Measurements from ENCODE around the gene LOXHD1.

Gene LOXHD1

DNA sequence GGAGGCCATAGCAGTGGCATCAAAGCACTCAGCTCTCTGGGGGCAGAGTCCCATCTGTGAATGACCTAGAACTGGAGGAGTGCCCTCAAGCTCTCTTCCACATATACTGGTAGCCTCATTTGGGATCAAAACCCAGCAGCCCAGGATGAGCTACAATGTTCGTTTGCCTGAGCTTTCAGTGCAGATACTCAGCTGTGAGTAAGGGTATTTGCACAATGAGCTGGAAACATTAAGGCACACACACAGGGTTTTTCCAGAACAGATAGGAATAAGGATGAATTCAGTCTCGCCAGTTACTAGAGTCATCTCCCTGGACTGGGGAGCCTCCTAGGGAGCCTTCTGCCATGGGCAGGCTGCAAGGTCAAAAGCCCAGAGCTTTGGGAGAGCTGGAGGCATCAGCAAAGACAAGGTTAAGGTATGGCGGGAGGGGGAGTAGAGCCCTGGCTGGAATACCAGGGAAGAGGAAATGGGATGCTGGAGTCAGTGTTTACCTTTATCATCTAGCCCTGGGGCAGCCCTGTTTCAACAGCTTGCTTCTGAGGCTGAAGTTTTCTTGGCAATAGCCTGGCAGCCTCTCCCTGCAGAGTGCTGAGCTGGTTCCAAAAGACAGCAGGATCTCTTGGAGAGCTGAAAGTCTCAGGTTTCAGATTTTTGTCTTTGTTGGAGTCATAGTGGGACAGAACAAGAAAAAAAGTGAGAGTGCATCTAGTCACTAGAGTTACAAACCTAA is 187.7 kb downstream of the LOXHD1 start:
- ChIA-PET CTCF (interaction anchor here (1.4 to 2.2 kb wide), 2 partner anchors 11 to 188 kb away, joined by 3 to 7 read pairs; no protein-coding TSS in a partner anchor), POLR2A (no interaction called here)
- no peak for DNase-seq (ENCODE audit: low read depth, low spot score)
- TF ChIP-seq, protein P1, sequence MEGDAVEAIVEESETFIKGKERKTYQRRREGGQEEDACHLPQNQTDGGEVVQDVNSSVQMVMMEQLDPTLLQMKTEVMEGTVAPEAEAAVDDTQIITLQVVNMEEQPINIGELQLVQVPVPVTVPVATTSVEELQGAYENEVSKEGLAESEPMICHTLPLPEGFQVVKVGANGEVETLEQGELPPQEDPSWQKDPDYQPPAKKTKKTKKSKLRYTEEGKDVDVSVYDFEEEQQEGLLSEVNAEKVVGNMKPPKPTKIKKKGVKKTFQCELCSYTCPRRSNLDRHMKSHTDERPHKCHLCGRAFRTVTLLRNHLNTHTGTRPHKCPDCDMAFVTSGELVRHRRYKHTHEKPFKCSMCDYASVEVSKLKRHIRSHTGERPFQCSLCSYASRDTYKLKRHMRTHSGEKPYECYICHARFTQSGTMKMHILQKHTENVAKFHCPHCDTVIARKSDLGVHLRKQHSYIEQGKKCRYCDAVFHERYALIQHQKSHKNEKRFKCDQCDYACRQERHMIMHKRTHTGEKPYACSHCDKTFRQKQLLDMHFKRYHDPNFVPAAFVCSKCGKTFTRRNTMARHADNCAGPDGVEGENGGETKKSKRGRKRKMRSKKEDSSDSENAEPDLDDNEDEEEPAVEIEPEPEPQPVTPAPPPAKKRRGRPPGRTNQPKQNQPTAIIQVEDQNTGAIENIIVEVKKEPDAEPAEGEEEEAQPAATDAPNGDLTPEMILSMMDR (IDR thresholded peaks at IDR 0.05; ENCODE audit: insufficient read depth, low read length, missing control alignments), result no peak
- H3K4me3 ChIP-seq (ENCODE audit: low read depth, low read length), result no peak overlapping the region

DNA sequence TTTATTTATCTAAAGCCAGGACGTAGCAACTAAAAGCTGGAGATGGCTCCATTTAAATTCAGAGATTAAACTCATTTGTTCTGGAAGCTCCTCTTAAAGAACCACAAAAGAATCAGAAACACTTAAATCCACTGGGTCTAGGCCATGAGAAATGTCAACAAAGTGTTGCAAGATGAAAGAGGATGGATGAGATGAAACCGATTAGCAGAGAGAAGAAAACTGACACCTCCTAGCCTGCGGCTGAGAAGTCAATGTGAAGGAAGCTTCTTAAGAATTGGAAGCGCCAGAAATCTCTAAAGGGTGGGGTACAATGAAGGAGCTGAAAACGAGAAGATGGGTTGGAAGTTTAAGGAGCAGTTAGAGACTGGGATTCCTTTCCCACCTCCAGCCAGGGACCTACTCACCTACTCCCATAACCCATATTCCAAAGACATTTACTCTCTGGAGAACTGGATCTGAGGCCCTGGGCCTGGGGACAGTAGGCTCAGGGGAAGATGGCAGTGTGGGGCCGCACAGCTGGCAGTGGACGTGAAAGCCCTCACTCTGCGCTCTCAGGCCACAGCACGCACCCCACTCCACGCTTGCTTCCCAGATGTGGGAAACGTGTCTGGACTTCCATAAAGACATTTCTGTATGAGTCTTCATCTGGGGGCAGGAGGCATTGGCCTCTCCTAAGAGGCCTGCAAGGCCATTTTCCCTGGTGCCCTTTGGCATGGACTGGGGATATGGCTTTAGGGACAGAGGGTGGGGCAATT is 188.4 kb downstream of the LOXHD1 start:
- no peak for DNase-seq (ENCODE audit: low read depth, low spot score)
- POLR2A ChIA-PET, result no interaction called here
- TF ChIP-seq, protein P1 (IDR thresholded peaks at IDR 0.05; ENCODE audit: insufficient read depth, low read length, missing control alignments), result no peak
- no peak overlapping the region for H3K4me3 ChIP-seq (ENCODE audit: low read depth, low read length)
- CTCF ChIA-PET, result interaction anchor here (1.4 to 2.2 kb wide), 2 partner anchors 12 to 187 kb away, joined by 3 to 7 read pairs; no protein-coding TSS in a partner anchor

DNA sequence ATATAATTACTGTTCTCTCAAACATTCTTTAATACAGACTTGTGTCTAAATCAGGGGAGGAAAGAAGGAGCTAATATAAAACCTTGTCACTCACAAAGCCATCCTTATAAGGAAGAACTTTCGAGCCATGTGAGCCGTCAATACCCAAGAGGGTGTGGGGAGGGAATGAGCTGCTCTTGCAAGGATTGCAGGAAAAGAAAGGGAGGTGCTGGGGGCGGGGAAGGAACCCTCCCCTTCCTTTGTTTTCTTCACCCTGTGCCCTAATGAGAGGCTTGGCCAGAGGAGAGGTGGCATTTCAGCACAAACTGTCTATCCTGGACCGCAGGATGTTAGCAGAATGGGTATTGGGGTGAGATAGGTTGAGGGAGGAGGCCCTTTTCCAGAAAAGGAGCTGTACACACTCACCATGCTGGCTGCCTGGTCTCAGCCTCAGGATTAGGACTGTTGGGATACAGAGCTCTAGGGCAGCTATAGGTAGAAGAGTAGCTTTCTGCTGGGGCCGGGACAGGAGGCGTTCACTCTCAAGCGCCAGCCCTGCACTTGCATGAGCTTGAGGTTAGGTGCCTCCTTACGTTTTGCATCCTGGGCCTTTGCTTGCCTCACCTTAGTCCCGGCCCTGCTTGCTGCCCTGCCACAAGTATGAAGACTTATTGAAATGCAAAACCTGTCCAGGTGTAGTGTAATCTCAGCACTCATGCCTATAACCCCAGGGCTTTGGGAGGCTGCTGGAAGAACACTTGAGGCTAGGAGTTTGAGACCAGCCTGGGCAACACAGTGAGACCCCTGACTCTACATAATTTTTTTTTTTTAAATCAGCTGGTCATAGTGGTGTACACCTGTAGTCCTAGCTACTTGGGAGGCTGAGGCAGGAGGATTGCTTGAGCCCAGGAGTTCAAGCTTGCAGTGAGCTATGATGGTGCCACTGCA is 190.5 kb downstream of the LOXHD1 start:
- TF ChIP-seq, protein P1 (IDR thresholded peaks at IDR 0.05; ENCODE audit: insufficient read depth, low read length, missing control alignments), result no peak
- POLR2A ChIA-PET, result no interaction called here
- CTCF ChIA-PET, result interaction anchor here (1.5 kb wide), 1 partner anchor 185 kb away, joined by 3 read pairs; no protein-coding TSS in a partner anchor
- H3K4me3 ChIP-seq (ENCODE audit: low read depth, low read length), result no peak overlapping the region
- DNase-seq (ENCODE audit: low read depth, low spot score), result no peak

DNA sequence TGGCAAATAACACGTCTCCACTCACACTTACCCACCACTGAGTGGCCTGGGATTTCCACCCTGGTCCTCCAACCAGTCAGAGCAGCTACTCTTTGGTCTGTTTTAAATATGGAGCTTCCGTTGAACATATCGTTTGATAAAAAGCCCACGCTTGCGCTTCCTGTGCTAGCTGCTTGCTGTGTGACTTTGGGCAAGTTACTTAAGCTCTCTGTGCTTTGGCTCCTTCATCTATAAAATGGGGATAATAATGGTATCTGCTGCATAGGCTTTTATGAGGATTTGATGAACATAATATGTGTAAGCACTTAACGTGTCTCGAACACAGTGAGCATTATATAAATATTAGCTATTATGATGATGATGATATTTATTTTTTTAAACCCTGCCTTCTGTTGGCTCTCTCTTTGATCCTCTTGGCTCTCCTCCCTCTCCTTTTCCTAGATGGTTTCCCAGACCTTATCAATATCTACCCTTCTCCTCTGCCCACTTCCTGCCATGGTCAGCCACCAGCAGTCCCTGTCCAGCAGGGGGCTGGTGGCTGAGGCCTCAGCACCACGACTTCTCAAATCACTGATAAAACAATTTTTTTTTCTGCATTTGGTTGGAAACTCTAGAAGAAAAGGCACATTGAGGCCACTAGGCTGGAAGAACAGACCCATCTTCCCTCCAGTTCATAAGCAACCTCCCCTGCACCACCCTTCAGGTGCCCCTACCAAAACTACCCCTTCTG is 191.9 kb downstream of the LOXHD1 start:
- no peak overlapping the region for H3K4me3 ChIP-seq (ENCODE audit: low read depth, low read length)
- CTCF ChIA-PET, result interaction anchor here (1.3 to 1.5 kb wide), 2 partner anchors 184 to 292 kb away, joined by 3 to 4 read pairs; a partner anchor contains a TSS
- POLR2A ChIA-PET, result no interaction called here
- no peak for DNase-seq (ENCODE audit: low read depth, low spot score)
- TF ChIP-seq, protein P1 (IDR thresholded peaks at IDR 0.05; ENCODE audit: insufficient read depth, low read length, missing control alignments), result peak; percentile 2

DNA sequence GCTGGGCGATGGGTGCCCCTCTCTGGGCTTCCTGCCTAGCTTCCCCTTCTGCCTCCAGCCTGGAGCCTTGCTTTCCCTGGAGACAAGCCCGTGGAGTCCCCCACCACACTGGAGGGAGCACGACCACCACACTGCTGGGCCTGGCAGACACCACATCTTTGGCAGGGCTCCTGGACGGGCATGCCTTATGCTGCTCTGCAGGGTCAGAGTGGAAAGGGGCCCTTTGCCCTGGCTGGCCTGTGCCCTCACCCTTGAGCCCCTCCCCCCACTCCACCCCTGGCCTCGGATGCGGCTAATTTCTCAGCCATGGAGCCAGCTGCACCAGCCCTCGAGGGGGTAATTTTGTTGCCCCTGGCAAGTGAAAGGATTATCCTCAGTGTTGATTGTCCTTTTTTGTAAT is 194.5 kb downstream of the LOXHD1 start:
- TF ChIP-seq, protein P1 (IDR thresholded peaks at IDR 0.05; ENCODE audit: insufficient read depth, low read length, missing control alignments), result no peak
- no peak for DNase-seq (ENCODE audit: low read depth, low spot score)
- POLR2A ChIA-PET, result no interaction called here
- no peak overlapping the region for H3K4me3 ChIP-seq (ENCODE audit: low read depth, low read length)
- CTCF ChIA-PET, result no interaction called here
